SU-DHL-6 (cell line): ENCODE data around the gene APPBP2.

Experiments used
- H2AFZ ChIP-seq: fragments of 200-600 bp; sonication (generic); 2 replicates; pipeline ENCODE4 v1.6.1; 2014; ENCODE audit warnings: low read depth, mild to moderate bottlenecking, moderate library complexity, mixed read lengths, antibody characterized with exemption, low read length; ENCODE audit not compliant: severe bottlenecking
- H3F3A ChIP-seq: fragments of 200-600 bp; shearing (Covaris generic); 2 replicates; pipeline ENCODE4 v1.6.0; 2016; ENCODE audit warnings: antibody characterized with exemption, mild to moderate bottlenecking; ENCODE audit not compliant: insufficient read depth
- H3K27ac ChIP-seq: fragments of 200-600 bp; sonication (generic); 2 replicates; pipeline ENCODE4 v1.5.1; 2016; ENCODE audit warnings: low read depth, mild to moderate bottlenecking, low read length, moderate library complexity, mixed read lengths
- H3K27me3 ChIP-seq: fragments of 200-600 bp; sonication (generic), shearing (Covaris generic); 2 replicates; pipeline ENCODE4 v1.6.0; 2014; ENCODE audit warnings: mild to moderate bottlenecking, low read length
- H3K36me3 ChIP-seq: fragments of 200-600 bp; sonication (generic); 2 replicates; pipeline ENCODE4 v1.6.1; 2014; ENCODE audit warnings: mild to moderate bottlenecking, low read length, mixed read lengths
- H3K4me2 ChIP-seq: fragments of 300-600, 200-600 bp; shearing (Covaris generic), sonication (generic); 2 replicates; pipeline ENCODE4 v1.6.0; 2014; ENCODE audit warnings: low read length, low read depth, mild to moderate bottlenecking; ENCODE audit not compliant: poor library complexity, severe bottlenecking
- H3K4me3 ChIP-seq: fragments of 200-600 bp; sonication (generic); 2 replicates; pipeline ENCODE4 v1.5.1; 2014; ENCODE audit warnings: antibody characterized with exemption, low read length, mild to moderate bottlenecking, mixed read lengths; ENCODE audit not compliant: insufficient read depth, poor library complexity, severe bottlenecking
- H3K79me2 ChIP-seq: fragments of 200-600 bp; sonication (generic); 2 replicates; pipeline ENCODE4 v1.6.1; 2014; ENCODE audit warnings: mild to moderate bottlenecking, low read length, moderate library complexity; ENCODE audit not compliant: insufficient read depth
- H3K9ac ChIP-seq: fragments of 200-600 bp; sonication (generic); 2 replicates; pipeline ENCODE4 v1.7.0; 2014; ENCODE audit warnings: mild to moderate bottlenecking, low read length
- H3K9me2 ChIP-seq: fragments of 200-600 bp; sonication (generic); replicated peaks from 2 replicates; pipeline ENCODE4 v1.6.1; 2014; ENCODE audit warnings: low read length; ENCODE audit not compliant: insufficient read depth
- H3K9me3 ChIP-seq: fragments of 200-600 bp; sonication (generic); 2 replicates; pipeline ENCODE4 v1.6.1; 2014; ENCODE audit warnings: low read length, mixed read lengths; ENCODE audit not compliant: insufficient read depth
- H4K20me1 ChIP-seq: fragments of 200-600 bp; sonication (generic); 2 replicates; pipeline ENCODE4 v1.6.1; 2014; ENCODE audit warnings: low read depth, mild to moderate bottlenecking, antibody characterized with exemption, low read length, moderate library complexity, mixed read lengths
- EZH2phosphoT487 ChIP-seq: fragments of 200-600 bp; sonication (generic), shearing (Covaris generic); conservative IDR thresholded peaks from 2 replicates; pipeline ENCODE4 v1.6.1; 2018; ENCODE audit warnings: mild to moderate bottlenecking, antibody characterized with exemption, low read length, moderate library complexity, mixed read lengths
- TF ChIP-seq, protein P1 (sequence below): fragments of 200-600 bp; sonication (generic); IDR thresholded peaks from one replicate; pipeline ENCODE4 v1.5.1; 2017; ENCODE audit warnings: antibody characterized with exemption, mild to moderate bottlenecking, low read length, moderate library complexity; ENCODE audit not compliant: insufficient read depth, poor library complexity, severe bottlenecking

The APPBP2 gene

DNA sequence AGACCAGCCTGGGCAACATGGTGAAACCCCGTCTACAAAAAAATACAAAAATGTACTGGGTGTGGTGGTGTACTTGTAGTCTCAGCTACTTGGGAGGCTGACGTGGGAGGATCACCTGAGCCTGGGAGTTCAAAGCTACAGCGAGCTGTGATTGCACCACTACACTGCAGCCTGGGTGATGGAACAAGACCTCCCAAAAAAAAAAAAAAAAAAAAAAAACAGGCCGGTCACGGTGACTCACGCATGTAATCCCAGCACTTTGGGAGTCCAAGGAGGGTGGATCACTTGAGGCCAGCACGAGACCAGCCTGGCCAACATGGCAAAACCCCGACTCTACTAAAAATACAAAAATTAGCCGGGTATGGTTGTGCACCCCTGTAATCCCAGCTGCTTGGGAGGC is 12.7 kb upstream of the APPBP2 start:
- H3K27ac ChIP-seq, result no peak overlapping the region
- H3K79me2 ChIP-seq, result no peaks in the 10 kb centered on the region
- no peaks in the 10 kb centered on the region for H3K36me3 ChIP-seq

DNA sequence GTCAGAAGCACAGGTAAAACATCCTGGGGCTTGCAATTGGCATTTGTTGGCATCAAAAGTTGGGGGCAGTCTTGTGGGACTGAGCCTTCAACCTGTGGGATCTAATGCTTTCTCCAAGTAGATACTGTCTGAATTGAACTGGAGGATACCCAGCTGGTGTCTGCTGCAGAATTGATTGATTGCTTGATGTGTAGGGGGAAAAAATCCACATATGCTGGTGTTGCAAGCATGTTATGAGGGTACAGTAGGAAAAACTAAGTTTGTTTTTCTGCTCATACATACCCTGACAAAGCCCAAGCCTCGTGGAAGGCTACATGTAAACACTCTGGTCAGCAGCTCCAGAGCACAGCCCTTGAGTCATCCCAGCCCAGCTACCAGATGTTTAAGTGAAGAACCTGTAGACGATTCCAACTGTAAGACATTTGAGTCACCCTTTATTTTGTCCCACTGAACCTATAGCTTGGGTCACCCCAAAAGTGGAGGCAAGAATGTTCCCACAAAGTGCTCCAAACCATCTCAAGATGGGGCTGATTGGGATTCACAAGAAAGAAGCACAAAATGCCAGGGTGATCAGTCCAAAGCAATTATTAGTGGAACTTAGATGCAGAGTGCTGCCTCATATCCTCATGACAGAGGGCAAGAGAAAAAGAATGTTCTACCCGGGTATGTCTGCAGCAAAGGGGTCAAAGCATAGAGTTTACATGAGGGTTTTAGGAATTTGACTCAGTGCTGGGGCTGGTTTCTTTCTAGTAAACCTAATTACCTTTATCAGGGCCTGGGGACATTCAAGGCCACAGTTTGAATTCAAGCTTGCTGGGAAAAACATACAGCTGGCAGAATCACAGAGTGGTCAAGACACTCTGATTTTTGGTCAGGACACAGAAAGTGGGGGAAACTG is 9.6 kb upstream of the APPBP2 start:
- Histone ChIP-seq H3K27ac (no peak overlapping the region), H3K4me3 (no peak overlapping the region), H3K9ac (no peak overlapping the region), H3K79me2 (no peaks in the 10 kb centered on the region), H3K27me3 (no peaks in the 10 kb centered on the region), H4K20me1 (no peaks in the 10 kb centered on the region), H3K9me3 (no peaks in the 10 kb centered on the region), H3K9me2 (no peaks in the 10 kb centered on the region), H2AFZ (no peak overlapping the region), H3K36me3 (no peaks in the 10 kb centered on the region), H3F3A (no peaks in the 10 kb centered on the region), H3K4me2 (no peak overlapping the region)
- TF ChIP-seq EZH2phosphoT487, result no peak
- TF ChIP-seq, protein P1, sequence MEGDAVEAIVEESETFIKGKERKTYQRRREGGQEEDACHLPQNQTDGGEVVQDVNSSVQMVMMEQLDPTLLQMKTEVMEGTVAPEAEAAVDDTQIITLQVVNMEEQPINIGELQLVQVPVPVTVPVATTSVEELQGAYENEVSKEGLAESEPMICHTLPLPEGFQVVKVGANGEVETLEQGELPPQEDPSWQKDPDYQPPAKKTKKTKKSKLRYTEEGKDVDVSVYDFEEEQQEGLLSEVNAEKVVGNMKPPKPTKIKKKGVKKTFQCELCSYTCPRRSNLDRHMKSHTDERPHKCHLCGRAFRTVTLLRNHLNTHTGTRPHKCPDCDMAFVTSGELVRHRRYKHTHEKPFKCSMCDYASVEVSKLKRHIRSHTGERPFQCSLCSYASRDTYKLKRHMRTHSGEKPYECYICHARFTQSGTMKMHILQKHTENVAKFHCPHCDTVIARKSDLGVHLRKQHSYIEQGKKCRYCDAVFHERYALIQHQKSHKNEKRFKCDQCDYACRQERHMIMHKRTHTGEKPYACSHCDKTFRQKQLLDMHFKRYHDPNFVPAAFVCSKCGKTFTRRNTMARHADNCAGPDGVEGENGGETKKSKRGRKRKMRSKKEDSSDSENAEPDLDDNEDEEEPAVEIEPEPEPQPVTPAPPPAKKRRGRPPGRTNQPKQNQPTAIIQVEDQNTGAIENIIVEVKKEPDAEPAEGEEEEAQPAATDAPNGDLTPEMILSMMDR, result no peak

More for the DNA sequence above, 12.7 kb upstream of the APPBP2 start:
- no peak for TF ChIP-seq EZH2phosphoT487
- TF ChIP-seq, protein P1, result no peak
- Histone ChIP-seq H3K9me2 (no peaks in the 10 kb centered on the region), H2AFZ (no peak overlapping the region), H3K4me3 (no peak overlapping the region), H3K27me3 (no peaks in the 10 kb centered on the region), H4K20me1 (no peaks in the 10 kb centered on the region), H3F3A (no peaks in the 10 kb centered on the region), H3K9me3 (no peaks in the 10 kb centered on the region), H3K9ac (no peak overlapping the region), H3K4me2 (no peak overlapping the region)

DNA sequence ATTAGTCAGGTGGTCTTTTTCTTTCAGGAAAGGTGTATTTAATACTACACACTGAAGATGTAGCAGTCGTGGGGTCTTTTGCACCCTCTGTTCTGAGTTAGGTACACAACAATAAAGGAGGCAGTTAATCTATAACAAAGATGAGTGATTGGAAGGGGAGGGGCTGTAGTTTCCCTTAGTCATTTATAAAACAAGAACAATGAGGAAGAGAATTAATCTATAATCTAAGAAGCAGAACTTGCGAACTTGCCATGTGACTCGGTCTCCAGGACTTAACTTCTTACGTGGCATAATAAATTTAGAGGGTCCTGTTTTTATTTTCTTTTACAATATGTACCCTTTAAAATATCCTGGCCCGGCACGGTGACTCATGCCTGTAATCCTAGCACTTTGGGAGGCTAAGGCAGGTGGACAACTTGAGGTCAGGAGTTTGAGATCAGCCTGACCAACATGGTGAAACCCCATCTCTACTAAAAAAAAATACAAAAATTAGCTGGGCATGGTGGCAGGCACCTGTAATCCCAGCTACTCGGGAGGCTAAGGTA is 8.6 kb upstream of the APPBP2 start:
- H3K4me2 ChIP-seq, result no peak overlapping the region

More for the DNA sequence above, 8.6 kb upstream of the APPBP2 start:
- no peak for TF ChIP-seq EZH2phosphoT487
- TF ChIP-seq, protein P1, result no peak
- no peak overlapping the region for H3K27ac ChIP-seq
- no peaks in the 10 kb centered on the region for H3F3A ChIP-seq
- H2AFZ ChIP-seq, result no peak overlapping the region
- no peaks in the 10 kb centered on the region for H4K20me1 ChIP-seq
- no peaks in the 10 kb centered on the region for H3K9me3 ChIP-seq
- H3K36me3 ChIP-seq, result no peaks in the 10 kb centered on the region
- no peaks in the 10 kb centered on the region for H3K27me3 ChIP-seq
- no peak overlapping the region for H3K9ac ChIP-seq
- no peaks in the 10 kb centered on the region for H3K9me2 ChIP-seq
- no peaks in the 10 kb centered on the region for H3K79me2 ChIP-seq
- no peak overlapping the region for H3K4me3 ChIP-seq
